Brain microvascular endothelial cell (primary cell): Measurements from ENCODE around the gene ZNF507.

Source experiments
- DNase-seq: peaks from one replicate; pipeline ENCODE4 v3.0.0-alpha.2; 2020
- H3K27ac ChIP-seq: fragments of 250-450 bp; sonication (Bioruptor Pico); 2 replicates; pipeline ENCODE4 v1.5.1; 2020; ENCODE audit warnings: mild to moderate bottlenecking, moderate library complexity
- H3K27me3 ChIP-seq: fragments of 250-450 bp; sonication (Bioruptor Pico); replicated peaks from 2 replicates; pipeline ENCODE4 v1.5.1; 2020; ENCODE audit warnings: mild to moderate bottlenecking
- H3K36me3 ChIP-seq: fragments of 250-450 bp; sonication (Bioruptor Pico); replicated peaks from 2 replicates; pipeline ENCODE4 v1.5.1; 2020; ENCODE audit warnings: mild to moderate bottlenecking
- H3K4me3 ChIP-seq: 2 replicates; pipeline ENCODE4 v1.5.1; 2011; ENCODE audit warnings: low read depth, mild to moderate bottlenecking, control low read depth, low read length, moderate library complexity
- CTCF ChIP-seq: IDR thresholded peaks from 2 replicates; pipeline ENCODE4 v1.5.1; 2011; ENCODE audit warnings: low read depth, mild to moderate bottlenecking, moderate library complexity, low read length, control low read depth, inconsistent platforms; ENCODE audit errors: missing control alignments
- in situ Hi-C: cut with HindIII; loops from 2 replicates; pipeline ENCODE4 v1.10.0; 2017; ENCODE audit warnings: low sequenced_read_pairs, low pct_ligation_motif_present

The ZNF507 gene

DNA sequence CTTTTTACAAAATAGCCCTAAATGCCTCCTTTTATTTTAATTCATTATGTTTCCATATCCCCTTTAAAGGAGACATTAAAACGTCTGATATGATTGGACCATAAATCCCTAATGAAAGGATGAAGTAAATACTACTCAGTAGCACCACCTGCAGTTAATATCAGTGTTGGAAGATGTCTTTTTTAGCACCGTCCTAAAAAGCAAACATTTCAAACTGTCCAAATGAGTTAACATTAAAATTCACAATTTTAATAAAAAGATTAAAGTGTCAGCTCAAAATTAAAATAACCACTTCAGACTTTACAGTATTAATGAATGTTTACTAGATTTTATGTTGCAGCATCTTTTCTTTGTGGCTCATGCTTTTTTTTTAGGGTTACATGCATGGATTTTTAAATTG is 12.3 kb downstream of the ZNF507 start:
- Histone ChIP-seq H3K27ac (no peak overlapping the region), H3K27me3 (no peaks in the 10 kb centered on the region), H3K4me3 (no peak overlapping the region), H3K36me3 (peaks cover 41% of the 10 kb centered on the region)
- in situ Hi-C loops, result no loop called here
- peak; percentile 21 for TF ChIP-seq CTCF
- DNase-seq, result no peak

GRCh38 chr19:32358321-32358720 is 12.9 kb downstream of the ZNF507 start:
- in situ Hi-C loops, result no loop called here
- Histone ChIP-seq H3K27ac (no peak overlapping the region), H3K4me3 (no peak overlapping the region), H3K36me3 (peaks cover 35% of the 10 kb centered on the region), H3K27me3 (no peaks in the 10 kb centered on the region)
- DNase-seq, result no peak
- no peak for TF ChIP-seq CTCF

- Histone ChIP-seq H3K4me3 (no peak overlapping the region), H3K36me3 (peaks cover 26% of the 10 kb centered on the region), H3K27ac (no peak overlapping the region), H3K27me3 (no peaks in the 10 kb centered on the region)
- no peak for DNase-seq
- TF ChIP-seq CTCF, result no peak
- in situ Hi-C loops, result no loop called here
Observed at GRCh38 chr19:32359581-32359980, 14.2 kb downstream of the ZNF507 start.

DNA sequence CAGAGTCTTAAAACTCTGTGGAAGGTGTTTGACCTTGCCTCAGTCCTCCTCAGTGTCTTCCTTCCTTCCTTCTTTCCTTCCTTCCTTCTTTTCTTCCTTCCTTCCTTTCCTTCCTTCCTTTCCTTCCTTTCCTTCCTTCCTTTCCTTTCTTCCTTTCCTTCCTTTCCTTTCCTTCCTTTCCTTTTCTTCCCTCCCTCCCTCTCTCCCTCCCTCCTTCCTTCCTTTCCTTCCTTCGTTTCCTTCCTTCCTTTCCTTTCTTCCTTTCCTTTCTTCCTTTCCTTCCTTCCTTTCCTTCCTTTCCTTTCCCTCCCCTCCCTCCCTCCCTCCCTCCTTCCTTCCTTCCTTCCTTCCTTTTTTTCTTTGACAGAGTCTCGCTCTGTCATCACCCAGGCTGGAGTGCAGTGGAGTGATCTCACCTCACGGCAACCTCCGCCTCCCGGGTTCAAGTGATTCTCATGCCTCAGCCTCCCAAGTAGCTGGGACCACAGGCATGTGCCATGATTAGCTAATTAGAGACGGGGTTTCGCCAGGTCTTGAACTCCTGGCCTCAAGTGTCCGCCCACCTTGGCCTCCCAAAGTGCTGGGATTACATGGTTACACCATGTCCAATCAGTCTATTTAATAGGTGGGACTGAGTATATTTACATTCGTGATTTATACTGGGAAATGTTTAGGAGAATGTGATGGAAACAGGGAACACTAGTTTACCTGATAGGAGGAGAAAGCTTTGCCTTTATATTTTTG is 16.3 kb downstream of the ZNF507 start:
- no peak for TF ChIP-seq CTCF
- in situ Hi-C loops, result no loop called here
- no peaks in the 10 kb centered on the region for H3K27me3 ChIP-seq

DNA sequence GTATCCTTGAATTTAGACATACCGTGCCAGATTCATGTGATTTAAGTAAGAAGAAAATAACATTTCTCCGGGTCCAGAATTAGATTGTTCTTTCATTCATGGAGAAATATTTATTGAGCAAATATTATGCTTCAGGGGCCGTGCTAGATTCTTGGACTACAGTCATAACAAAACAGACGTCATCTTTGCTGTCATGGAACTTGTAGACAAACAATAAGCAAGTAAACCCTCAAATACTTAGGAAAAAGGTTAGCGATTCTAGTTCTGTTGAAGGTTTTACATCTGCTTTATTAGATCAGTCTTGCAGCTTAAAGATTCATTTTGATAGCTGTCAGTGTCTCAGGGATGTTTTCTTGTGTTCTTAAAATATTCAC is 16.9 kb downstream of the ZNF507 start:
- Histone ChIP-seq H3K4me3 (no peak overlapping the region), H3K27me3 (no peaks in the 10 kb centered on the region), H3K27ac (no peak overlapping the region), H3K36me3 (peaks cover 10% of the 10 kb centered on the region)
- no peak for TF ChIP-seq CTCF
- in situ Hi-C loops, result no loop called here
- DNase-seq, result no peak

More for the DNA sequence above, 16.3 kb downstream of the ZNF507 start:
- DNase-seq, result no peak
- Histone ChIP-seq H3K4me3 (no peak overlapping the region), H3K36me3 (peaks cover 11% of the 10 kb centered on the region), H3K27ac (no peak overlapping the region)

GRCh38 chr19:32363175-32363574 is 17.8 kb downstream of the ZNF507 start:
- in situ Hi-C loops, result no loop called here
- H3K27ac ChIP-seq, result no peak overlapping the region
- no peaks in the 10 kb centered on the region for H3K27me3 ChIP-seq
- no peak for DNase-seq
- no peak overlapping the region for H3K4me3 ChIP-seq
- peaks cover 6% of the 10 kb centered on the region for H3K36me3 ChIP-seq
- no peak for TF ChIP-seq CTCF
